PC-3 (cell line): Measurements from ENCODE around the gene ID2. TPM values are rescaled to one million over a fixed set of nuclear protein-coding genes. Genes with fewer than 3 reads are reported as not detected.

Source experiments
- ATAC-seq: fragments of 200-7000 bp; cut with Tn5 transposase; 2 replicates; pipeline ENCODE4 v1.9.1; 2020; ENCODE audit warnings: mild to moderate bottlenecking, moderate library complexity
- BruUV-seq: library from RNA; stranded (reverse); fragments of 400-500 nt; replicated peaks from 2 replicates; lab custom pipeline; 2021; lab: Mats Ljungman, UMichigan
- CTCF ChIA-PET: fragments of 300-600 bp; sonication (Branson Sonifier 250); formaldehyde crosslinking; loops from one replicate; lab custom pipeline; 2022; ENCODE audit warnings: antibody characterized with exemption; lab: Charles Lee
- POLR2A ChIA-PET: fragments of 300-600 bp; sonication (Branson Sonifier 250); formaldehyde crosslinking; loops from one replicate; lab custom pipeline; 2022; ENCODE audit warnings: antibody characterized with exemption; ENCODE audit not compliant: unreplicated experiment; lab: Charles Lee
- DNase-seq: peaks from one replicate; pipeline ENCODE4 v3.0.0-alpha.2; 2015
- H2AFZ ChIP-seq: fragments of 300-600 bp; sonication (generic); 2 replicates; pipeline ENCODE4 v1.6.0; 2016; ENCODE audit warnings: antibody characterized with exemption, low read length
- H3F3A ChIP-seq: fragments of 300-600 bp; sonication (generic); one replicate; pipeline ENCODE4 v1.6.0; 2017; ENCODE audit warnings: antibody characterized with exemption, low read length, control low read depth, mild to moderate bottlenecking; ENCODE audit not compliant: unreplicated experiment
- H3K27ac ChIP-seq: fragments of 300-600 bp; sonication (generic); 2 replicates; pipeline ENCODE4 v1.5.1; 2016; ENCODE audit warnings: mild to moderate bottlenecking, low read length
- H3K27me3 ChIP-seq: fragments of 300-600 bp; sonication (generic); 2 replicates; pipeline ENCODE4 v1.6.1; 2016; ENCODE audit warnings: low read length, mixed read lengths
- H3K36me3 ChIP-seq: fragments of 300-600 bp; sonication (generic); 2 replicates; pipeline ENCODE4 v1.6.1; 2016; ENCODE audit warnings: low read depth, mixed run types, low read length, mixed read lengths
- H3K4me1 ChIP-seq: fragments of 300-600 bp; sonication (generic); 2 replicates; pipeline ENCODE4 v1.5.1; 2016; ENCODE audit warnings: low read length; ENCODE audit not compliant: insufficient read depth
- H3K4me2 ChIP-seq: fragments of 300-600 bp; sonication (generic); 2 replicates; pipeline ENCODE4 v1.6.0; 2016; ENCODE audit warnings: low read length
- H3K4me3 ChIP-seq: fragments of 300-600 bp; sonication (generic); 2 replicates; pipeline ENCODE4 v1.5.1; 2016; ENCODE audit warnings: mild to moderate bottlenecking, low read length, mixed read lengths
- H3K79me2 ChIP-seq: fragments of 300-600 bp; sonication (generic); 2 replicates; pipeline ENCODE4 v1.6.1; 2017; ENCODE audit warnings: low read length, mixed read lengths
- H3K9ac ChIP-seq: fragments of 300-600 bp; sonication (generic); 2 replicates; pipeline ENCODE4 v1.6.0; 2016; ENCODE audit warnings: mild to moderate bottlenecking, low read length
- H3K9me2 ChIP-seq: fragments of 300-600 bp; sonication (generic); replicated peaks from 2 replicates; pipeline ENCODE4 v1.6.1; 2016; ENCODE audit warnings: mixed run types, low read length, mixed read lengths
- H3K9me3 ChIP-seq: fragments of 300-600 bp; sonication (generic); 2 replicates; pipeline ENCODE4 v1.6.1; 2016; ENCODE audit warnings: low read length, mixed read lengths
- H4K20me1 ChIP-seq: fragments of 300-600 bp; sonication (generic); 2 replicates; pipeline ENCODE4 v1.6.1; 2016; ENCODE audit warnings: low read length, mixed read lengths
- EZH2 ChIP-seq: fragments of 300-600 bp; sonication (generic); IDR thresholded peaks from one replicate; pipeline ENCODE4 v1.6.1; 2017; ENCODE audit warnings: antibody characterized with exemption, mild to moderate bottlenecking, low read length; ENCODE audit not compliant: unreplicated experiment
- EZH2phosphoT487 ChIP-seq: fragments of 300-600 bp; sonication (generic); IDR thresholded peaks from 2 replicates; pipeline ENCODE4 v1.6.1; 2018; ENCODE audit warnings: mild to moderate bottlenecking, antibody characterized with exemption, low read length, borderline replicate concordance
- intact Hi-C: fragments of 100-400 bp; cut with micrococcal nuclease; formaldehyde crosslinking; loops from 2 replicates; pipeline ENCODE4 v1.9.0; 2023
- total RNA-seq: library from RNA; depleted of rRNA; stranded (reverse); fragments of >200 nt; gene quantifications from 2 replicates; pipeline ENCODE4 v1.2.3, GENCODE V29; 2014
- TF ChIP-seq, protein P1 (sequence below): fragments of 300-600 bp; sonication (generic); conservative IDR thresholded peaks from 2 replicates; pipeline ENCODE4 v1.5.1; 2017; ENCODE audit warnings: antibody characterized with exemption, low read depth, mild to moderate bottlenecking, low read length

Gene ID2
- total RNA-seq, 1 experiment from 2014 or later: 92.1 TPM

DNA sequence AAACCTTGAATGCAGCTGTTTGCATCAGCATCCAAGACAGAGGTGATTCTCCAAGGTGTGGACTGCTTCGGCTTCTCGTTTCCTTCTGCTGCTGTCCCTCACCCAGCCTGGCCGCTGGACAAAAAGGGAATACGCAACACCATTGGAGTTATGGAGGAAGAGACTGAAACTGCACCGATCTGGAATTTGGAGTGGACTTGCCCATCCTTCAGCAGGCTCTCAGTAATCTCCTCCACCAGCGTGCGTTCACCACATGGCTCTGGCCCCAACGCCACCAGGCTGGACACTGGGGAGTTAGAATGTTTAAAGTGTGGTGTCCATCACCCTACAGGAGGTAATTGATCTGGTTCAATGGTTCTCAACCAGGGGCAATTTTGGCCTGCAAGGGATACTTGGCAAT lies 41.4 kb upstream of the ID2 start:
- Histone ChIP-seq H3K27ac (no peak overlapping the region), H3F3A (no peaks in the 10 kb centered on the region), H3K9me2 (no peaks in the 10 kb centered on the region), H3K9me3 (no peaks in the 10 kb centered on the region), H2AFZ (no peak overlapping the region), H3K4me1 (no peaks in the 10 kb centered on the region), H3K27me3 (no peaks in the 10 kb centered on the region), H3K36me3 (no peaks in the 10 kb centered on the region), H3K9ac (no peak overlapping the region), H3K4me3 (no peak overlapping the region), H3K4me2 (no peak overlapping the region), H4K20me1 (no peaks in the 10 kb centered on the region), H3K79me2 (no peaks in the 10 kb centered on the region)
- BruUV-seq: no TSS peak
- no peak for ATAC-seq
- CTCF ChIA-PET: no interaction called here
- DNase-seq: no peak
- no peak for TF ChIP-seq EZH2phosphoT487
- TF ChIP-seq, protein P1, sequence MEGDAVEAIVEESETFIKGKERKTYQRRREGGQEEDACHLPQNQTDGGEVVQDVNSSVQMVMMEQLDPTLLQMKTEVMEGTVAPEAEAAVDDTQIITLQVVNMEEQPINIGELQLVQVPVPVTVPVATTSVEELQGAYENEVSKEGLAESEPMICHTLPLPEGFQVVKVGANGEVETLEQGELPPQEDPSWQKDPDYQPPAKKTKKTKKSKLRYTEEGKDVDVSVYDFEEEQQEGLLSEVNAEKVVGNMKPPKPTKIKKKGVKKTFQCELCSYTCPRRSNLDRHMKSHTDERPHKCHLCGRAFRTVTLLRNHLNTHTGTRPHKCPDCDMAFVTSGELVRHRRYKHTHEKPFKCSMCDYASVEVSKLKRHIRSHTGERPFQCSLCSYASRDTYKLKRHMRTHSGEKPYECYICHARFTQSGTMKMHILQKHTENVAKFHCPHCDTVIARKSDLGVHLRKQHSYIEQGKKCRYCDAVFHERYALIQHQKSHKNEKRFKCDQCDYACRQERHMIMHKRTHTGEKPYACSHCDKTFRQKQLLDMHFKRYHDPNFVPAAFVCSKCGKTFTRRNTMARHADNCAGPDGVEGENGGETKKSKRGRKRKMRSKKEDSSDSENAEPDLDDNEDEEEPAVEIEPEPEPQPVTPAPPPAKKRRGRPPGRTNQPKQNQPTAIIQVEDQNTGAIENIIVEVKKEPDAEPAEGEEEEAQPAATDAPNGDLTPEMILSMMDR: no peak
- TF ChIP-seq EZH2: no peak
- intact Hi-C loops: no loop called here
- POLR2A ChIA-PET: no interaction called here

DNA sequence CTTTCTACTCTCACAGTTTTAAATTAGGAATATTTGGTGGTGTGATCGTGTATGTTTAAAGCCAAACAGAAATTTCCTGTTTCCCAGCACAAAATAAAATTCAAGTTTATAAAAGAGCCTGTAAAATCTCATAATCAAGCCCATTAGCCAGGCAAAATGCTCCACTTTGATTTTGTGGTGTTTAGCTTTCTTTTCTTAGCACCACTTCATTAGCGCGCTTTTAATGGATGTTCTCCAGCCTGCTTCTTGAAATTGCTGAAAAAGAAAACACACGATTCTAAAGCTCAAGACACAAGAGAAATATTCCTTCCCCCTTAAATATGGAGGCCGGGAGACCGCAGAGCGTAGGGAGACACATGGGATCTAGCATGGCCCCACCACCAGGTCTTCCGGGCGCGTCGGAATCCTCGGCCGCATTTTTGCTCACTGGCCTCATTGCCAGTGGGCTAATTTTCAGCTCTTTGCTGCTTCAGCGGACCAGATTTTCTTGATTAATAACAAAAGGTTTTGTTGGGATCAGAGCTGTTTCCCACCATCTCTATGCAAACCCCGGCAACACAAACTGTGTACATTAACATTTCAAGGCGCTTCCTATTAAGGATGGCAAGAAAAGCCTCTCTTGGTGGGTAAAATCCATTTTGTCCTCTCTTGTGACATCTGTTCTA lies 40.4 kb upstream of the ID2 start:
- CTCF ChIA-PET: no interaction called here
- ATAC-seq (no peak), DNase-seq (no peak)
- intact Hi-C loops: no loop called here
- no peak overlapping the region for H3K27ac ChIP-seq
- H3K79me2 ChIP-seq: no peaks in the 10 kb centered on the region
- no peaks in the 10 kb centered on the region for H3K9me2 ChIP-seq
- H2AFZ ChIP-seq: no peak overlapping the region
- no TSS peak for BruUV-seq
- H3K36me3 ChIP-seq: no peaks in the 10 kb centered on the region
- H3K9me3 ChIP-seq: no peaks in the 10 kb centered on the region
- no peak overlapping the region for H3K9ac ChIP-seq
- H3F3A ChIP-seq: no peaks in the 10 kb centered on the region
- H4K20me1 ChIP-seq: no peaks in the 10 kb centered on the region
- no peak for TF ChIP-seq EZH2
- TF ChIP-seq, protein P1: no peak
- TF ChIP-seq EZH2phosphoT487: no peak
- H3K27me3 ChIP-seq: no peaks in the 10 kb centered on the region
- H3K4me3 ChIP-seq: no peak overlapping the region
- POLR2A ChIA-PET: no interaction called here
- no peaks in the 10 kb centered on the region for H3K4me1 ChIP-seq
- H3K4me2 ChIP-seq: no peak overlapping the region

DNA sequence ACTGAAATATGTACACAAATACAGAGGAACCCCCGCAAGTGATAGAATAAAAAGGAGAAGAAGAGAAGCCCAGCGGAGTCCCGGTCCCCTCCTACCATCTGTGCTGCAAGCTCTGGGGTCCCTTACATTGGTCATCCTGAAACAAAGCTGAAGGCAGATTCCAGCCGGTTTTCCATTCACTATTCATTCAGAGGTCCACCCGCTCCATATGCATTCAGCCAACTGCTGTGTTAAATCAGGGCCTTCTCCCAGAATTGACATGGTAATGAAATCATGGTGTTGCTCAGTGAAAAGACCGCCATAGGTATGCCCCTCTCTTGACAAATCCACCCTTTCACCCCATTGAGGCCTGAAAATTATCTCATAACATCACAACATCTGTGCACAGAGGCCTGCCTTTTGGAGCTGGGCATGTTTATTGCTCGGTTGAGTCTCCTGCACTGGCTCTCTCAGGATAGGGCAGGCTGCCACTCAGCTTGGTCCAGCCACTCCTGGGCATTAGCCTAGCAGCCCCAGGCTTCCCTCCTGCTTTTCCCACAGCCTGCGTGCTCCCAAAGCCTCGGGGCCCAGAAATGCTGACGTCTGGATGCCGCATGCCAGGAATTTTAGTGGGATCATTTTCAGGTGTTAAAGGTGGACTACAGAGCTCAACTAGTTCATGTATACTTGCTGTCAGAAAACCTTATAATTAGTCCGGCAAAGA lies 39.3 kb upstream of the ID2 start:
- Histone ChIP-seq H3K36me3 (no peaks in the 10 kb centered on the region), H3K9me2 (no peaks in the 10 kb centered on the region), H3K27me3 (no peaks in the 10 kb centered on the region), H3F3A (no peaks in the 10 kb centered on the region), H3K4me1 (no peaks in the 10 kb centered on the region), H3K4me2 (no peak overlapping the region), H3K4me3 (no peak overlapping the region), H3K79me2 (no peaks in the 10 kb centered on the region), H3K9ac (no peak overlapping the region), H2AFZ (no peak overlapping the region), H3K9me3 (no peaks in the 10 kb centered on the region), H3K27ac (no peak overlapping the region), H4K20me1 (no peaks in the 10 kb centered on the region)
- BruUV-seq: no TSS peak
- ChIA-PET CTCF (no interaction called here), POLR2A (no interaction called here)
- intact Hi-C loops: no loop called here
- TF ChIP-seq, protein P1: no peak
- no peak for TF ChIP-seq EZH2phosphoT487
- TF ChIP-seq EZH2: no peak
- no peak for ATAC-seq
- no peak for DNase-seq
